ENCODE results near the gene PIRT.

PIRT gene

DNA sequence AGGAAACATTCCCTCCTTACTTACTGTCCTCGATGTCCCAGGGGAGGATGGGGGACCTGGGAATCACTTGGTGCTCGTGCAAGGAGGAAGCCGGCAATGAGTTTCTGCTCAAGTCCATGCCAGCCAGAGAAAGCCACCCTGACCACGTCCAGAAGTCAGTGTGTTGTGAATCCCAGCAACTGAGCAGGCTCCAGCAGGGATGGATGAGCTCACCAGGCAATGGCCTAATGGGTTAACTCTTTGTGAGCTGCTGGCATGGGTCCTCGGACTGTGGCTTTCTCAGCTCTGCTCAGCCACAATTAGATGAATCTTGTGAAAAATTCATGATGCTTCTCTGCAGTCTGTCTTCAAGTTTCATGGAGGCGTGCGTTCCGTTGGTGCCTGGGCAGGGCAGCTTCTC, at the start of gene PIRT:
Gene PIRT, minus strand, starts transcription at position 167 of the 400 bp plus-strand sequence. CDS start 12,442 bp downstream, outside the sequence.
- TF ChIP-seq, protein P1, sequence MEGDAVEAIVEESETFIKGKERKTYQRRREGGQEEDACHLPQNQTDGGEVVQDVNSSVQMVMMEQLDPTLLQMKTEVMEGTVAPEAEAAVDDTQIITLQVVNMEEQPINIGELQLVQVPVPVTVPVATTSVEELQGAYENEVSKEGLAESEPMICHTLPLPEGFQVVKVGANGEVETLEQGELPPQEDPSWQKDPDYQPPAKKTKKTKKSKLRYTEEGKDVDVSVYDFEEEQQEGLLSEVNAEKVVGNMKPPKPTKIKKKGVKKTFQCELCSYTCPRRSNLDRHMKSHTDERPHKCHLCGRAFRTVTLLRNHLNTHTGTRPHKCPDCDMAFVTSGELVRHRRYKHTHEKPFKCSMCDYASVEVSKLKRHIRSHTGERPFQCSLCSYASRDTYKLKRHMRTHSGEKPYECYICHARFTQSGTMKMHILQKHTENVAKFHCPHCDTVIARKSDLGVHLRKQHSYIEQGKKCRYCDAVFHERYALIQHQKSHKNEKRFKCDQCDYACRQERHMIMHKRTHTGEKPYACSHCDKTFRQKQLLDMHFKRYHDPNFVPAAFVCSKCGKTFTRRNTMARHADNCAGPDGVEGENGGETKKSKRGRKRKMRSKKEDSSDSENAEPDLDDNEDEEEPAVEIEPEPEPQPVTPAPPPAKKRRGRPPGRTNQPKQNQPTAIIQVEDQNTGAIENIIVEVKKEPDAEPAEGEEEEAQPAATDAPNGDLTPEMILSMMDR (IDR thresholded peaks at IDR 0.05; ENCODE audit: control insufficient read depth, extremely low read depth, insufficient read depth) = no peak
- DNase-seq (ENCODE audit: low read depth) = no peak
- H3K4me3 ChIP-seq (ENCODE audit: low read depth, low read length) = no peak within 1 kb of the TSS

DNA sequence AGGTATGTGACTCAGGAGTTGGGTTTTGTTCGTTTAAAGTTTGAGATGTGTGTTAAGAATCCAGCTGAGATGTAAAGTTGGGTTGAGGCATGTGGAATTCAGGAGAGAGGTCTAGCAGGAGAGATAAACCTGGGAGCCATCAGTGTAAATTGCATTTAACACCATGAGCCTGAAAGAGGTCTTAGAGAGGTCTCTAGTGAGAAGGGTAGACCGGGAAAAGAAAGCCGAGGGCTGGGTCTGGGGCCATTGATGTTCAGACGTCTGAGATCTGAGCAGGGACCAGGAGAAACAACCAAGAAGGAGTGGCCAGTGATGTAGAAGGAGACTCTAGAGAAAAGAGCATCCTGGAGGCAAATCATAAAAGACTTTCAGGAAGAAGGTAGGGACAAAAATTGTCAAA, 44.1 kb upstream of the PIRT start:
- H3K4me3 ChIP-seq (ENCODE audit: low read depth, low read length) = no peak overlapping the region
- TF ChIP-seq, protein P1 (IDR thresholded peaks at IDR 0.05; ENCODE audit: control insufficient read depth, extremely low read depth, insufficient read depth) = no peak
- DNase-seq (ENCODE audit: low read depth) = no peak

DNA sequence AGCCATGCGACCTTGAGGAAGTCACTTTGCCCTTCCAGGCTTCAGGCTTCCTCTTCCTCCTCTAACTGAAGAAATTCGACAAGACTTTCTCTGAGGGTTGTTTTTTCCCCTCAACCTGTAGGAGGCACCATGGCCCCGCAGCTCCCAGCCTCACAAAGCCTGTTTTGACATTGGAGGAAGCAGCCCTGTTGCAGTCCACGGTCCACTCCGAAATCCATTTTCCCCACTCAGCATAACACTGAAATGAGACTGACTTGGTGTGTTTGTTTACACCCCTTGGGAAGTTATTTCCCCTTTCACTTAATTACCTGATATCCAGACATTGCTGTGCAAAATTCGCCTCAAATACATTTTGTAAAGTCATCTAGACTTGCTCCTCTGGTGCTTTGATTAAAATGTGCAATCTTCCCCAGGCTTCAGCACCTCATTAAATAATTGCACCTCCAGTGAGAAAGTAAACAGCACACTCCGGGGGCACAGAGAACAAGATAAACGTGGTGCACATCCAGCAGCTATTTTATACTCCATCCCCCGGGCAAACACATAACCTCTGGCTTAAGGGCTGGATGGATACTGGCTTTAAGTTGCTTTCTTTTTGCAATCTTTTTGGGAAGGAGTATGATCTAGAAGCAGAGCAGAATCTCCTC, 41.4 kb upstream of the PIRT start:
- peak; percentile 17 for DNase-seq (ENCODE audit: low read depth)
- H3K4me3 ChIP-seq (ENCODE audit: low read depth, low read length) = no peak overlapping the region
- TF ChIP-seq, protein P1 (IDR thresholded peaks at IDR 0.05; ENCODE audit: control insufficient read depth, extremely low read depth, insufficient read depth) = peak; percentile 84

DNA sequence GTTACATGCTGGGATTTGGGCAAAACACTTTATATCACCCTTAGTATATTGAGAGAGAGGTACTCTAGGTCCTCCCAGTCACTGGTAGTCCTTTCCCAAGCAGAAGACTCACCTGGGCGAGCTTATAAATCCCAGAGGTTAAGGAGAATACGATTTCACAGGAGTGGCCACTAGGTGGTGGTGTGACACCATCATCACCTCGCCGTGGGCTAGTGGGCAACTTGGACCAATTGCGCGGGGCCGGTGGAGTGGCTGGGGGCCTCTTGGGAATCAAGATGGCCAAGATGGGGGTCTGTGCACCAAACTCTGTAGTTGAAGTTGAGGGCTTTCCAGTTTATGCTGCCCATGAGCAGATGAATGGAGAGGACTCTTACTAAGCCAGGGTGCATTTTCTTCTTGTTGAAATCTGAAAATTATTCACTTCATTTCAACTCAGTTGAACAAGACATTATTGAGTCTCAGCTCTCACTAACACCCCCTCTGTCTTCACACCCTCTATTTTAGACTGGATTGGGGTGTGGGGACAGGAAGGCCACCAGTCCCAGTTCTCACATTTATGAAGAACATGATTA, 38.2 kb upstream of the PIRT start:
- no peak overlapping the region for H3K4me3 ChIP-seq (ENCODE audit: low read depth, low read length)
- TF ChIP-seq, protein P1 (IDR thresholded peaks at IDR 0.05; ENCODE audit: control insufficient read depth, extremely low read depth, insufficient read depth) = peak; percentile 78
- DNase-seq (ENCODE audit: low read depth) = peak; percentile 10

DNA sequence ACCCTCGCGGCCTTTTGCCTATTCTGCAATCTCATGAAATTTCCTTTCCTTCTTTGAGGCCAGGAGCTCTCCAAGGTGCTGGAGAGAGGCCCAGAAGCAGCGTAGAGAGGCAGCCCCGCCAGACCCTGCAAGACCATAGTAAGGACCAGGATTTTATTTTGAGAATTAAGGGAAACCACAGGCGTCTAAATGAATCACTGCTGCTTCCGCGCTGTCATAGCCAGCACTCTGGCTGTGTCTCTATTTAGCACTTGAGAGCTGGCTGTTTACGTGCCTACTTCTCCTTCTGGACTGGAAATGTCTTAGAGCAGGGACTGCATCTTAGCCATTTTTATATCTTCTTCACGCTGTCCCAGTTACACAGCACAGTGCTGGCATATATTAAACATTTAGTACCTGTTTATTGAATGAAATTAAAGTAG, 37.6 kb upstream of the PIRT start:
- H3K4me3 ChIP-seq (ENCODE audit: low read depth, low read length) = no peak overlapping the region
- TF ChIP-seq, protein P1 (IDR thresholded peaks at IDR 0.05; ENCODE audit: control insufficient read depth, extremely low read depth, insufficient read depth) = no peak
- DNase-seq (ENCODE audit: low read depth) = peak; percentile 7

DNA sequence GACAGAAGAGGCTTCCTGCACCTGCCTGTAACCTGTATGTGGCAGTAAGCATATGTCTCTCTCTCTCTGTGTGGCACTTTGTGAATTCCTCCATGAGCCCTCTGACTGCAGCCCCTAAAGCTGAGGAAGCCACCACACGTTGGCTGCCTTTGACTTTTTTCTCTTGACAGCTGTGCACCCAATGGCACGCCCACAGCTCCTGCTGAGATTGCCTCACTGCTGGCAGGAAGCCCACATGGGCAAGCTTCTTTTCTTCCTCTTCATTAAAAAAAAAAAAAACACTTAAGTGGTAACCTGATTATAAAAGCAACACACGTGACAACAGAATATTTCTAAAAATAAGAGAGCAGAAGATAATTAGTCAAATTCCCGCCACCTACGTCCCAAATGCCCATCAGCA, 34.0 kb upstream of the PIRT start:
- TF ChIP-seq, protein P1 (IDR thresholded peaks at IDR 0.05; ENCODE audit: control insufficient read depth, extremely low read depth, insufficient read depth) = no peak
- peak; percentile 10 for DNase-seq (ENCODE audit: low read depth)
- no peak overlapping the region for H3K4me3 ChIP-seq (ENCODE audit: low read depth, low read length)

Measured in LNCaP clone FGC (cell line).